ENCODE measurements around the gene NRP1. TPM values are rescaled to one million over a fixed set of nuclear protein-coding genes. Genes with fewer than 3 reads are reported as not detected.

NRP1 gene
- total RNA-seq, 1 experiment from 2014 or later: 555 TPM

- H3K9ac ChIP-seq (ENCODE audit: low read length): peak overlapping the region; percentile 69
- intact Hi-C loops (cut with micrococcal nuclease): loop anchor here (1.0 to 2.0 kb wide), 11 partner anchors 8 to 116 kb away; no protein-coding TSS in a partner anchor
These were observed 61.8 kb downstream of the NRP1 start for GRCh38 chr10:33272635-33273034.

GRCh38 chr10:33271969-33272583, 62.4 kb downstream of the NRP1 start:
- Histone ChIP-seq H3K4me3 (ENCODE audit: low read length) (no peak overlapping the region), H3K4me2 (ENCODE audit: low read length) (peak overlapping the region; percentile 38), H3K79me2 (ENCODE audit: low read length) (peaks cover 86% of the 10 kb centered on the region), H3K9ac (ENCODE audit: low read length) (peak overlapping the region; percentile 69), H4K20me1 (ENCODE audit: low read length) (no peaks in the 10 kb centered on the region), H3K36me3 (ENCODE audit: low read depth, low read length) (peaks cover 68% of the 10 kb centered on the region), H3F3A (ENCODE audit: low read length, unreplicated experiment) (peaks cover 30% of the 10 kb centered on the region), H3K9me3 (ENCODE audit: low read length) (no peaks in the 10 kb centered on the region), H2AFZ (ENCODE audit: low read length) (peak overlapping the region; percentile 0), H3K27me3 (ENCODE audit: low read length) (no peaks in the 10 kb centered on the region), H3K27ac (ENCODE audit: low read length) (peak overlapping the region; percentile 71), H3K9me2 (replicated peaks; ENCODE audit: low read length) (no peaks in the 10 kb centered on the region), H3K4me1 (ENCODE audit: insufficient read depth, low read length) (peaks cover 56% of the 10 kb centered on the region)
- ChIA-PET CTCF (interaction anchor here (0.6 to 2.3 kb wide), 8 partner anchors 19 to 116 kb away, joined by 3 to 71 read pairs (median 6); no protein-coding TSS in a partner anchor), POLR2A (ENCODE audit: unreplicated experiment) (interaction anchor here (0.6 to 2.6 kb wide), 6 partner anchors 8 to 79 kb away, joined by 7 to 32 read pairs (median 12); no protein-coding TSS in a partner anchor)
- DNase-seq: peak; percentile 86
- no TSS peak for BruUV-seq (replicated peaks)
- ATAC-seq: peak; percentile 2
- TF ChIP-seq EZH2phosphoT487 (IDR thresholded peaks at IDR 0.05; ENCODE audit: borderline replicate concordance, low read length) (no peak), EZH2 (IDR thresholded peaks at IDR 0.05; ENCODE audit: low read length, unreplicated experiment) (no peak), CTCF (conservative IDR thresholded peaks at IDR 0.05; ENCODE audit: low read depth, low read length) (no peak)
- intact Hi-C loops (cut with micrococcal nuclease): loop anchor here (2.0 kb wide), 1 partner anchor 57 kb away; no protein-coding TSS in a partner anchor

More at GRCh38 chr10:33272635-33273034, 61.8 kb downstream of the NRP1 start:
- Histone ChIP-seq H3F3A (ENCODE audit: low read length, unreplicated experiment) (peaks cover 30% of the 10 kb centered on the region), H3K4me3 (ENCODE audit: low read length) (no peak overlapping the region), H3K4me1 (ENCODE audit: insufficient read depth, low read length) (peaks cover 60% of the 10 kb centered on the region), H3K79me2 (ENCODE audit: low read length) (peaks cover 85% of the 10 kb centered on the region), H3K27ac (ENCODE audit: low read length) (peak overlapping the region; percentile 71), H3K4me2 (ENCODE audit: low read length) (peak overlapping the region; percentile 38), H3K27me3 (ENCODE audit: low read length) (no peaks in the 10 kb centered on the region), H3K9me3 (ENCODE audit: low read length) (no peaks in the 10 kb centered on the region), H3K9me2 (replicated peaks; ENCODE audit: low read length) (no peaks in the 10 kb centered on the region), H3K36me3 (ENCODE audit: low read depth, low read length) (peaks cover 65% of the 10 kb centered on the region), H4K20me1 (ENCODE audit: low read length) (no peaks in the 10 kb centered on the region), H2AFZ (ENCODE audit: low read length) (no peak overlapping the region)
- POLR2A ChIA-PET (ENCODE audit: unreplicated experiment): interaction anchor here (0.6 to 2.6 kb wide), 15 partner anchors 9 to 801 kb away, joined by 3 to 32 read pairs (median 5); no protein-coding TSS in a partner anchor
- CTCF ChIA-PET: interaction anchor here (0.5 to 2.3 kb wide), 12 partner anchors 8 to 1705 kb away, joined by 3 to 71 read pairs (median 6); no protein-coding TSS in a partner anchor
- BruUV-seq (replicated peaks): TSS peak; percentile 19
- TF ChIP-seq EZH2 (IDR thresholded peaks at IDR 0.05; ENCODE audit: low read length, unreplicated experiment): no peak
- no peak for TF ChIP-seq CTCF (conservative IDR thresholded peaks at IDR 0.05; ENCODE audit: low read depth, low read length)
- no peak for TF ChIP-seq EZH2phosphoT487 (IDR thresholded peaks at IDR 0.05; ENCODE audit: borderline replicate concordance, low read length)
- DNase-seq (peak; percentile 48), ATAC-seq (peak; percentile 1; the same call in 1 of the 2 replicates)

GRCh38 chr10:33270971-33271370, 63.5 kb downstream of the NRP1 start:
- Histone ChIP-seq H3K9me2 (replicated peaks; ENCODE audit: low read length) (no peaks in the 10 kb centered on the region), H3K79me2 (ENCODE audit: low read length) (peaks cover 83% of the 10 kb centered on the region), H3K27ac (ENCODE audit: low read length) (peak overlapping the region; percentile 71), H3K4me2 (ENCODE audit: low read length) (no peak overlapping the region), H3F3A (ENCODE audit: low read length, unreplicated experiment) (peaks cover 33% of the 10 kb centered on the region), H4K20me1 (ENCODE audit: low read length) (no peaks in the 10 kb centered on the region), H3K4me3 (ENCODE audit: low read length) (no peak overlapping the region), H3K4me1 (ENCODE audit: insufficient read depth, low read length) (peaks cover 48% of the 10 kb centered on the region), H2AFZ (ENCODE audit: low read length) (no peak overlapping the region), H3K27me3 (ENCODE audit: low read length) (no peaks in the 10 kb centered on the region), H3K9ac (ENCODE audit: low read length) (peak overlapping the region; percentile 69), H3K36me3 (ENCODE audit: low read depth, low read length) (peaks cover 69% of the 10 kb centered on the region), H3K9me3 (ENCODE audit: low read length) (no peaks in the 10 kb centered on the region)
- DNase-seq: no peak
- ChIA-PET CTCF (no interaction called here), POLR2A (ENCODE audit: unreplicated experiment) (interaction anchor here (0.5 kb wide), 1 partner anchor 95 kb away, joined by 4 read pairs; no protein-coding TSS in a partner anchor)
- ATAC-seq: no peak
- TF ChIP-seq EZH2 (IDR thresholded peaks at IDR 0.05; ENCODE audit: low read length, unreplicated experiment) (no peak), EZH2phosphoT487 (IDR thresholded peaks at IDR 0.05; ENCODE audit: borderline replicate concordance, low read length) (no peak), CTCF (conservative IDR thresholded peaks at IDR 0.05; ENCODE audit: low read depth, low read length) (no peak)
- no TSS peak for BruUV-seq (replicated peaks)
- intact Hi-C loops (cut with micrococcal nuclease): no loop called here

Measured in PC-3 (cell line).